Cardiac septum (tissue), 1 donor: ENCODE results near the gene NASP. TPM values are rescaled to one million over a fixed set of nuclear protein-coding genes. Genes with fewer than 3 reads are reported as not detected.

Experiments
- DNase-seq: peaks from one replicate; pipeline ENCODE4 v3.0.0-alpha.2; 2020; ENCODE audit warnings: low spot score
- intact Hi-C: fragments of 100-400 bp; cut with DNase I; formaldehyde crosslinking; loops from one replicate; pipeline ENCODE4 v1.14.0; 2022
- total RNA-seq: library from RNA; stranded (reverse); fragmentation: NEBNext Ultra II Directional; extraction: Animal tissue kit (Norgen Biotek cat#: 25700); gene quantifications from one replicate; pipeline ENCODE4 v1.2.1, GENCODE V29; 2021
- donor health status: DM: no; HTN: no; CAD: no.

Gene NASP
- total RNA-seq, 1 donor from 2014 or later, result 30.1 TPM

- no peak for DNase-seq
- intact Hi-C loops, result no loop called here
Observed at GRCh38 chr1:45654540-45655280, 70.9 kb downstream of the NASP start.

GRCh38 chr1:45656573-45657226 lies 72.9 kb downstream of the NASP start:
- intact Hi-C loops, result no loop called here

GRCh38 chr1:45658171-45658570 lies 74.3 kb downstream of the NASP start:
- DNase-seq, result no peak

More at GRCh38 chr1:45656573-45657226, 72.9 kb downstream of the NASP start:
- DNase-seq, result no peak

GRCh38 chr1:45659222-45659621 lies 75.4 kb downstream of the NASP start:
- intact Hi-C loops, result no loop called here
- DNase-seq, result no peak

More at GRCh38 chr1:45658171-45658570, 74.3 kb downstream of the NASP start:
- intact Hi-C loops, result no loop called here

GRCh38 chr1:45660336-45660735 lies 76.5 kb downstream of the NASP start:
- intact Hi-C loops, result no loop called here
- no peak for DNase-seq

GRCh38 chr1:45666836-45667235 lies 83.0 kb downstream of the NASP start:
- DNase-seq, result no peak
- intact Hi-C loops, result no loop called here

GRCh38 chr1:45667321-45668111 lies 83.7 kb downstream of the NASP start:
- DNase-seq, result no peak
- intact Hi-C loops, result no loop called here

Other genes starting within 250 kb of the NASP start
- gene TOE1, start 243.9 kb upstream of the NASP start, total RNA-seq, result 3.5 TPM
- gene MUTYH, start 243.6 kb upstream of the NASP start, total RNA-seq, result 11.2 TPM
- 1.0 TPM for gene TESK2, start 92.9 kb upstream of the NASP start, total RNA-seq
- gene CCDC163, start 84.0 kb upstream of the NASP start, total RNA-seq, result 0.38 TPM
- 8.7 TPM for gene MMACHC, start 83.7 kb upstream of the NASP start, total RNA-seq
- 267 TPM for gene PRDX1, start 62.2 kb upstream of the NASP start, total RNA-seq
- 47.3 TPM for gene AKR1A1, start 33.2 kb upstream of the NASP start, total RNA-seq
- gene CCDC17, start 40.0 kb downstream of the NASP start, total RNA-seq, result 1.2 TPM
- 80.6 TPM for gene GPBP1L1, start 102.5 kb downstream of the NASP start, total RNA-seq
- gene TMEM69, start 104.1 kb downstream of the NASP start, total RNA-seq, result 21.0 TPM
- 17.2 TPM for gene IPP, start 166.6 kb downstream of the NASP start, total RNA-seq
- gene MAST2, start 219.6 kb downstream of the NASP start, total RNA-seq, result 81.2 TPM